Activated B cell treated with CpG ODN at 0.5 μM for 24 hours (primary cell): ENCODE data around the gene METTL15. TPM values are rescaled to one million over a fixed set of nuclear protein-coding genes. Genes with fewer than 3 reads are reported as not detected.

Source experiments
- ATAC-seq: fragments of 200-7000 bp; cut with Tn5 transposase; one replicate; pipeline ENCODE4 v1.10.0; 2021; ENCODE audit warnings: low read depth, mild to moderate bottlenecking, moderate library complexity
- CTCF ChIA-PET: fragments of 350-600 bp; sonication (Branson Sonifier 250); formaldehyde crosslinking; loops from one replicate; lab custom pipeline; 2021; ENCODE audit warnings: antibody characterized with exemption; lab: Charles Lee
- POLR2A ChIA-PET: fragments of 350-600 bp; sonication (Branson Sonifier 250); formaldehyde crosslinking; loops from one replicate; lab custom pipeline; 2021; ENCODE audit warnings: antibody characterized with exemption; lab: Charles Lee
- DNase-seq: peaks from one replicate; pipeline ENCODE4 v3.0.0; 2022
- H3K27ac Mint-ChIP-seq: one replicate; pipeline ENCODE4 v1.8.0; 2020; ENCODE audit warnings: mixed read lengths
- H3K27me3 Mint-ChIP-seq: one replicate; pipeline ENCODE4 v1.8.0; 2021; ENCODE audit warnings: mixed read lengths
- H3K36me3 Mint-ChIP-seq: one replicate; pipeline ENCODE4 v1.8.0; 2021; ENCODE audit warnings: low read depth, mixed read lengths
- H3K4me1 Mint-ChIP-seq: one replicate; pipeline ENCODE4 v1.8.0; 2021; ENCODE audit warnings: mixed read lengths
- H3K4me3 Mint-ChIP-seq: one replicate; pipeline ENCODE4 v1.8.0; 2020; ENCODE audit warnings: mild to moderate bottlenecking, mixed read lengths
- H3K9me3 Mint-ChIP-seq: one replicate; pipeline ENCODE4 v1.8.0; 2020; ENCODE audit warnings: mixed read lengths
- CTCF ChIP-seq: fragments of 200-600 bp; IDR thresholded peaks from one replicate; pipeline ENCODE4 v1.8.0; 2022; ENCODE audit warnings: antibody characterized with exemption, mild to moderate bottlenecking
- intact Hi-C: fragments of 100-400 bp; cut with micrococcal nuclease; formaldehyde crosslinking; loops from one replicate; pipeline ENCODE4 v1.15.1; 2024
- total RNA-seq: library from RNA; stranded (reverse); gene quantifications from 2 replicates; pipeline ENCODE4 v1.2.3, GENCODE V29; 2022

The METTL15 gene
- total RNA-seq, 1 donor from 2014 or later = 14.2 TPM

GRCh38 chr11:28243061-28243460, 134.9 kb downstream of the METTL15 start:
- DNase-seq (no peak), ATAC-seq (no peak)
- H3K4me1 Mint-ChIP-seq = no peaks in the 10 kb centered on the region
- POLR2A ChIA-PET = no interaction called here
- intact Hi-C loops = no loop called here
- H3K36me3 Mint-ChIP-seq = peaks cover 10% of the 10 kb centered on the region
- CTCF ChIA-PET = no interaction called here
- no peak overlapping the region for H3K4me3 Mint-ChIP-seq
- TF ChIP-seq CTCF = no peak
- H3K27me3 Mint-ChIP-seq = no peaks in the 10 kb centered on the region
- peaks cover 7% of the 10 kb centered on the region for H3K9me3 Mint-ChIP-seq
- no peak overlapping the region for H3K27ac Mint-ChIP-seq

GRCh38 chr11:28243581-28243980, 135.4 kb downstream of the METTL15 start:
- Mint-ChIP-seq H3K4me1 (no peaks in the 10 kb centered on the region), H3K27ac (no peak overlapping the region), H3K36me3 (peaks cover 10% of the 10 kb centered on the region), H3K27me3 (no peaks in the 10 kb centered on the region), H3K4me3 (no peak overlapping the region), H3K9me3 (peaks cover 7% of the 10 kb centered on the region)
- DNase-seq = no peak
- ATAC-seq = no peak
- ChIA-PET POLR2A (no interaction called here), CTCF (no interaction called here)
- no peak for TF ChIP-seq CTCF
- intact Hi-C loops = no loop called here

- Mint-ChIP-seq H3K36me3 (peaks cover 11% of the 10 kb centered on the region), H3K27me3 (no peaks in the 10 kb centered on the region), H3K9me3 (peaks cover 11% of the 10 kb centered on the region), H3K27ac (no peak overlapping the region), H3K4me3 (no peak overlapping the region), H3K4me1 (peaks cover 3% of the 10 kb centered on the region)
- ChIA-PET POLR2A (no interaction called here), CTCF (no interaction called here)
- TF ChIP-seq CTCF = no peak
- DNase-seq (no peak), ATAC-seq (no peak)
- intact Hi-C loops = no loop called here
Measured at GRCh38 chr11:28245131-28245530, 136.9 kb downstream of the METTL15 start.

GRCh38 chr11:28250192-28250591, 142.0 kb downstream of the METTL15 start:
- TF ChIP-seq CTCF = no peak
- DNase-seq (no peak), ATAC-seq (no peak)
- Mint-ChIP-seq H3K36me3 (peaks cover 20% of the 10 kb centered on the region), H3K4me3 (no peak overlapping the region), H3K4me1 (peaks cover 7% of the 10 kb centered on the region), H3K27me3 (no peaks in the 10 kb centered on the region), H3K9me3 (peaks cover 12% of the 10 kb centered on the region), H3K27ac (no peak overlapping the region)
- intact Hi-C loops = no loop called here
- ChIA-PET POLR2A (no interaction called here), CTCF (no interaction called here)

- ChIA-PET POLR2A (no interaction called here), CTCF (no interaction called here)
- Mint-ChIP-seq H3K27ac (no peak overlapping the region), H3K4me3 (no peak overlapping the region), H3K4me1 (peaks cover 7% of the 10 kb centered on the region), H3K36me3 (peaks cover 26% of the 10 kb centered on the region), H3K9me3 (peaks cover 11% of the 10 kb centered on the region), H3K27me3 (no peaks in the 10 kb centered on the region)
- intact Hi-C loops = no loop called here
- ATAC-seq (no peak), DNase-seq (no peak)
- TF ChIP-seq CTCF = no peak
Measured at GRCh38 chr11:28251257-28251656, 143.1 kb downstream of the METTL15 start.
